SIG-M5 treated with dmso at 0.1 percent for 504 hours (cell line): ENCODE measurements around the gene TP53I13.
A peak's percentile ranks its signal among the peaks of the same experiment; 100 is the strongest.

ENCODE experiments used
- DNase-seq: peaks from one replicate; lab custom pipeline; 2025; ENCODE audit not compliant: unreplicated experiment; lab: John Stamatoyannopoulos, UW

The TP53I13 gene

GRCh38 chr17:29579866-29580771 is 11.6 kb downstream of the TP53I13 start:
- DNase-seq, result peak; percentile 79

- no peak for DNase-seq
These were observed 13.2 kb downstream of the TP53I13 start for GRCh38 chr17:29581583-29582253.

GRCh38 chr17:29582254-29582765 is 13.8 kb downstream of the TP53I13 start:
- no peak for DNase-seq

- no peak for DNase-seq
These were observed 14.3 kb downstream of the TP53I13 start for GRCh38 chr17:29582772-29583171.

GRCh38 chr17:29583324-29584248 is 15.1 kb downstream of the TP53I13 start:
- DNase-seq, result no peak

- DNase-seq, result no peak
These were observed 16.1 kb downstream of the TP53I13 start for GRCh38 chr17:29584452-29585079.

- DNase-seq, result no peak
These were observed 16.7 kb downstream of the TP53I13 start for GRCh38 chr17:29585080-29585751.

GRCh38 chr17:29586676-29587469 is 18.4 kb downstream of the TP53I13 start:
- DNase-seq, result no peak

- DNase-seq, result no peak
These were observed 19.1 kb downstream of the TP53I13 start for GRCh38 chr17:29587591-29587990.

- DNase-seq, result no peak
These were observed 19.6 kb downstream of the TP53I13 start for GRCh38 chr17:29588017-29588561.

GRCh38 chr17:29588562-29589411 is 20.3 kb downstream of the TP53I13 start:
- peak; percentile 29 for DNase-seq

GRCh38 chr17:29589524-29590410 is 21.3 kb downstream of the TP53I13 start, which contains the start of gene GIT1:
Gene GIT1, minus strand, starts transcription at chr17:29589648. Its CDS starts 270 bp downstream, at chr17:29589378.
- peak; percentile 86 for DNase-seq

GRCh38 chr17:29590411-29591145 is 22.1 kb downstream of the TP53I13 start:
- DNase-seq, result no peak

GRCh38 chr17:29591146-29591736 is 22.7 kb downstream of the TP53I13 start:
- no peak for DNase-seq

GRCh38 chr17:29591737-29592608 is 23.5 kb downstream of the TP53I13 start:
- peak; percentile 78 for DNase-seq
